ENCODE measurements around the gene WDFY1. TPM values are rescaled to one million over a fixed set of nuclear protein-coding genes. Genes with fewer than 3 reads are reported as not detected.
"Not testable (repeated sequence)": the region's sequence is repeated elsewhere in the genome, so short reads cannot be mapped to it uniquely, and the experiment has no call there.

The WDFY1 gene
- polyA plus RNA-seq, 3 donors: 31.7 to 59.8 (median 40.7) TPM

GRCh38 chr2:223877721-223878410, 67.3 kb downstream of the WDFY1 start:
- Histone ChIP-seq H2AFZ (ENCODE audit: insufficient read depth, low read depth, low read length, poor library complexity, severe bottlenecking) (no peak overlapping the region), H3K4me1 (ENCODE audit: control insufficient read depth in 1 of 2, insufficient read depth in 2 of 2, low read length in 2 of 2) (peaks cover 14 to 21% of the 10 kb centered on the region in 2 donors), H3K4me3 (replicated peaks in 1 of 3; ENCODE audit: low read depth in 2 of 3, low read length in 3 of 3) (no peak overlapping the region), H3K4me2 (replicated peaks; ENCODE audit: extremely low read depth, low read length, poor library complexity, severe bottlenecking) (no peak overlapping the region), H4K20me1 (ENCODE audit: insufficient read depth, low read length) (no peaks in the 10 kb centered on the region), H3K9me3 (replicated peaks in 1 of 2; ENCODE audit: control insufficient read depth in 1 of 2, insufficient read depth in 1 of 2, low read length in 2 of 2) (no peaks in the 10 kb centered on the region), H3K27ac (ENCODE audit: low read depth in 1 of 2, low read length in 2 of 2) (peak overlapping the region; percentile 6 to 62), H3K9ac (ENCODE audit: insufficient read depth, low read length, poor library complexity, severe bottlenecking) (no peak overlapping the region), H3K79me2 (ENCODE audit: insufficient read depth, low read length) (no peaks in the 10 kb centered on the region), H3K27me3 (ENCODE audit: control insufficient read depth in 2 of 2, insufficient read depth in 2 of 2, low read length in 2 of 2) (no peaks in the 10 kb centered on the region), H3K36me3 (replicated peaks in 1 of 2; ENCODE audit: control insufficient read depth in 1 of 2, insufficient read depth in 2 of 2, low read length in 2 of 2) (peaks cover 67 to 96% of the 10 kb centered on the region in 2 donors)
- TF ChIP-seq, protein P1, sequence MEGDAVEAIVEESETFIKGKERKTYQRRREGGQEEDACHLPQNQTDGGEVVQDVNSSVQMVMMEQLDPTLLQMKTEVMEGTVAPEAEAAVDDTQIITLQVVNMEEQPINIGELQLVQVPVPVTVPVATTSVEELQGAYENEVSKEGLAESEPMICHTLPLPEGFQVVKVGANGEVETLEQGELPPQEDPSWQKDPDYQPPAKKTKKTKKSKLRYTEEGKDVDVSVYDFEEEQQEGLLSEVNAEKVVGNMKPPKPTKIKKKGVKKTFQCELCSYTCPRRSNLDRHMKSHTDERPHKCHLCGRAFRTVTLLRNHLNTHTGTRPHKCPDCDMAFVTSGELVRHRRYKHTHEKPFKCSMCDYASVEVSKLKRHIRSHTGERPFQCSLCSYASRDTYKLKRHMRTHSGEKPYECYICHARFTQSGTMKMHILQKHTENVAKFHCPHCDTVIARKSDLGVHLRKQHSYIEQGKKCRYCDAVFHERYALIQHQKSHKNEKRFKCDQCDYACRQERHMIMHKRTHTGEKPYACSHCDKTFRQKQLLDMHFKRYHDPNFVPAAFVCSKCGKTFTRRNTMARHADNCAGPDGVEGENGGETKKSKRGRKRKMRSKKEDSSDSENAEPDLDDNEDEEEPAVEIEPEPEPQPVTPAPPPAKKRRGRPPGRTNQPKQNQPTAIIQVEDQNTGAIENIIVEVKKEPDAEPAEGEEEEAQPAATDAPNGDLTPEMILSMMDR (IDR thresholded peaks at IDR 0.05): no peak
- H3K27ac Mint-ChIP-seq: peak overlapping the region; percentile 34 to 89 (median 74)
- no CpG with 5 or more reads among the region's 6 CpGs for WGBS (ENCODE audit: insufficient coverage)
- peaks cover 76 to 78% of the 10 kb centered on the region in 2 donors for H3K36me3 Mint-ChIP-seq
- H3K4me1 Mint-ChIP-seq: peaks cover 25% of the 10 kb centered on the region
- H3K4me3 Mint-ChIP-seq: no peak overlapping the region
- no peaks in the 10 kb centered on the region for H3K9me3 Mint-ChIP-seq
- peaks cover 0 to 4% (median 0%) of the 10 kb centered on the region in 3 donors for H3K27me3 Mint-ChIP-seq (ENCODE audit: low read depth in 3 of 3)
- no peak for DNase-seq
- intact Hi-C loops (cut with micrococcal nuclease): no loop called here

GRCh38 chr2:223873672-223874071, 71.5 kb downstream of the WDFY1 start:
- 100% methylated on average over 1 of the region's 3 CpGs for WGBS (ENCODE audit: insufficient coverage)
- Histone ChIP-seq H3K27me3 (ENCODE audit: control insufficient read depth in 2 of 2, insufficient read depth in 2 of 2, low read length in 2 of 2) (no peaks in the 10 kb centered on the region), H3K27ac (ENCODE audit: low read depth in 1 of 2, low read length in 2 of 2) (no peak overlapping the region), H3K9ac (ENCODE audit: insufficient read depth, low read length, poor library complexity, severe bottlenecking) (no peak overlapping the region), H2AFZ (ENCODE audit: insufficient read depth, low read depth, low read length, poor library complexity, severe bottlenecking) (no peak overlapping the region), H3K4me3 (replicated peaks in 1 of 3; ENCODE audit: low read depth in 2 of 3, low read length in 3 of 3) (no peak overlapping the region), H3K9me3 (replicated peaks in 1 of 2; ENCODE audit: control insufficient read depth in 1 of 2, insufficient read depth in 1 of 2, low read length in 2 of 2) (no peaks in the 10 kb centered on the region), H3K4me1 (ENCODE audit: control insufficient read depth in 1 of 2, insufficient read depth in 2 of 2, low read length in 2 of 2) (peaks cover 32 to 44% of the 10 kb centered on the region in 2 donors), H3K79me2 (ENCODE audit: insufficient read depth, low read length) (no peaks in the 10 kb centered on the region), H4K20me1 (ENCODE audit: insufficient read depth, low read length) (no peaks in the 10 kb centered on the region), H3K4me2 (replicated peaks; ENCODE audit: extremely low read depth, low read length, poor library complexity, severe bottlenecking) (no peak overlapping the region), H3K36me3 (replicated peaks in 1 of 2; ENCODE audit: control insufficient read depth in 1 of 2, insufficient read depth in 2 of 2, low read length in 2 of 2) (peaks cover 31 to 73% of the 10 kb centered on the region in 2 donors)
- Mint-ChIP-seq H3K4me3 (no peak overlapping the region), H3K36me3 (peaks cover 54 to 63% of the 10 kb centered on the region in 2 donors), H3K27me3 (ENCODE audit: low read depth in 3 of 3) (peaks cover 0 to 4% (median 0%) of the 10 kb centered on the region in 3 donors), H3K27ac (peak overlapping the region in 1 of 7 donors; percentile 55), H3K4me1 (peaks cover 48% of the 10 kb centered on the region), H3K9me3 (no peaks in the 10 kb centered on the region)
- intact Hi-C loops (cut with micrococcal nuclease): no loop called here
- TF ChIP-seq, protein P1 (IDR thresholded peaks at IDR 0.05): no peak
- DNase-seq: no peak

DNA sequence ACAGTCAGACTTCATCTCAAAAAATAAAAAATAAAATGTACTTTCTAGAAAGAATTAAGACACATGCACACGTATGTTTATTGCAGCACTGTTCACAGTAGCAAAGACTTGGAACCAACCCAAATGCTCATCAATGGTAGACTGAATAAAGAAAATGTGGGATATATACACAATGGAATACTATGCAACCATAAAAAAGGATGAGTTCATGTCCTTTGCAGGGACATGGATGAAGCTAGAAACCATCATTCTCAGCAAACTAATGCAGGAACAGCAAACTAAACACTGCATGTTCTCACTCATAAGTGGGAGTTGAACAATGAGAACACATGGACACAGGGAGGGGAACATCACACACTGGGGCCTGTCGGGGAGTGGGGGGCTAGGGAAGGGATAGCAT, 72.4 kb downstream of the WDFY1 start:
- whole genome bisulfite sequencing (ENCODE audit: insufficient coverage): 100% methylated on average over 1 of the region's 2 CpGs
- H3K27ac Mint-ChIP-seq: peak overlapping the region in 1 of 7 donors; percentile 48
- H3K9me3 Mint-ChIP-seq: not testable (repeated sequence)

More for the DNA sequence above, 72.4 kb downstream of the WDFY1 start:
- H4K20me1 ChIP-seq (ENCODE audit: insufficient read depth, low read length); H3K27me3 ChIP-seq (ENCODE audit: control insufficient read depth in 2 of 2, insufficient read depth in 2 of 2, low read length in 2 of 2); H2AFZ ChIP-seq (ENCODE audit: insufficient read depth, low read depth, low read length, poor library complexity, severe bottlenecking); H3K9ac ChIP-seq (ENCODE audit: insufficient read depth, low read length, poor library complexity, severe bottlenecking); H3K27me3 Mint-ChIP-seq (ENCODE audit: low read depth in 3 of 3); H3K9me3 ChIP-seq (replicated peaks in 1 of 2; ENCODE audit: control insufficient read depth in 1 of 2, insufficient read depth in 1 of 2, low read length in 2 of 2); DNase-seq; H3K4me3 ChIP-seq (replicated peaks in 1 of 3; ENCODE audit: low read depth in 2 of 3, low read length in 3 of 3); H3K79me2 ChIP-seq (ENCODE audit: insufficient read depth, low read length); H3K27ac ChIP-seq (ENCODE audit: low read depth in 1 of 2, low read length in 2 of 2); H3K4me3 Mint-ChIP-seq; intact Hi-C loops (cut with micrococcal nuclease); H3K4me2 ChIP-seq (replicated peaks; ENCODE audit: extremely low read depth, low read length, poor library complexity, severe bottlenecking): not testable (repeated sequence)
- H3K36me3 ChIP-seq (replicated peaks in 1 of 2; ENCODE audit: control insufficient read depth in 1 of 2, insufficient read depth in 2 of 2, low read length in 2 of 2): peaks cover 22 to 64% of the 10 kb centered on the region in 2 donors
- Mint-ChIP-seq H3K4me1 (peaks cover 43% of the 10 kb centered on the region), H3K36me3 (peaks cover 45 to 58% of the 10 kb centered on the region in 2 donors)
- H3K4me1 ChIP-seq (ENCODE audit: control insufficient read depth in 1 of 2, insufficient read depth in 2 of 2, low read length in 2 of 2): peaks cover 25 to 37% of the 10 kb centered on the region in 2 donors
